HG03565 (cell line): Measurements from ENCODE around the gene NDRG4.
"Not testable (repeated sequence)": the region's sequence is repeated elsewhere in the genome, so short reads cannot be mapped to it uniquely, and the experiment has no call there.

Source experiments
- ATAC-seq: cut with Tn5 transposase; IDR thresholded peaks from one replicate; pipeline ENCODE4 v1.9.1; 2021; ENCODE audit warnings: mild to moderate bottlenecking, moderate library complexity; ENCODE audit not compliant: unreplicated experiment

The NDRG4 gene

DNA sequence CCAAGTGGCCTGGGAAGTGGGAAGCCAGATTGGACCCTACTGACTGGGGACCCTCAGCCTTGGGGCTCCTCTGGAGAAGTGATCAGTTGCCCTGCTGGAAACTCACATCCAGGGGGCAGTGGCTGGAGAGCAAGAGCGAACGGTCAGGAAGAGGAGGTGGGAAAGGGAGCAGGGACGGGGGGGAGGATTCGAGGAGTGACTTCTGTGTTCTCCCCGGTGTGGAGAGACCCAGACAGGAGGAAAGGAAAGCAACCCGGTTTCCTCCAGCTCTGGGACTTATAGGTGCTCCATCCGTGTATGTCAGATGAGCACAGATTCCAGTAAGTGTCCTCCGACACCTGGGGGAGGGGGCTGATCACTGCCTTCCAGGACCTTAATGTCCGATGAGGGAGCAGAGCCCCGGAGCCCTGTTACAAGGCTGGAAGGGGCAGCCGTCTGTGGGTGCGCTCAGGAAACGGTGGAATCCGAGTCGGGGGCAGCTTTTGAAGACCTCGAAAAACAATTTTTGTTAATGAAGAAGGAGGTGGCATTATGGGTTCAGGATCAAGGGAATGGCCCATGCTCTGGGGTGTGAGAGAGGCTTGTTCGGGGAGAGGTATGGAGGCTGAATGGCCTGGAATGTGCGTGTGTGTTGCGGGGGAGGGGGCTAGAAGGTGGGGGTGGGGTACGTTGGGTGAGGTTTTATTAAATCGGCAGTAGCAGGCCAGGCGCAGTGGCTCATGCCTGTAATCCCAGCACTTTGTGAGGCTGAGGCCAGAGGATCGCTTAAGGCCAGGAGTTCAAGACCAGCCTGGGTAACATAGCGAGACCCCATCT, 34.8 kb upstream of the NDRG4 start:
- ATAC-seq, result no peak

DNA sequence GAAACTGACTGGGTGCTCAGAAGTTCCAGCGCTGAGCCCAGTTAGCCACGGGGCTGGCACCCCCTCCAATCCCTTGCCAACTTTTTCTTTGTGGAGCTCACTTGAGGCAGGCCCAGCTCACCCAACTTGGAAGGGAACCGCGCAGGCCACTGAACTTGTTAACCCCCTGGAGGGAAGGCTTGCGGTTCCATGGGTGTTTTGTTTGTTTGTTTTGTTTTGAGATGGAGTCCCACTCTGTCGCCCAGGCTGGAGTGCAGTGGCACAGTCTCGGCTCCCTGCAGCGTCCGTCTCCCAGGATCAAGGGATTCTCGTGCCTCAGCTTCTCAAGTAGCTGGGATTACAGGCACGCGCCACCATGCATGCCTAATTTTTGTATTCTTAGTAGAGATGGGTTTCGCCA, 34.1 kb upstream of the NDRG4 start:
- no peak for ATAC-seq

DNA sequence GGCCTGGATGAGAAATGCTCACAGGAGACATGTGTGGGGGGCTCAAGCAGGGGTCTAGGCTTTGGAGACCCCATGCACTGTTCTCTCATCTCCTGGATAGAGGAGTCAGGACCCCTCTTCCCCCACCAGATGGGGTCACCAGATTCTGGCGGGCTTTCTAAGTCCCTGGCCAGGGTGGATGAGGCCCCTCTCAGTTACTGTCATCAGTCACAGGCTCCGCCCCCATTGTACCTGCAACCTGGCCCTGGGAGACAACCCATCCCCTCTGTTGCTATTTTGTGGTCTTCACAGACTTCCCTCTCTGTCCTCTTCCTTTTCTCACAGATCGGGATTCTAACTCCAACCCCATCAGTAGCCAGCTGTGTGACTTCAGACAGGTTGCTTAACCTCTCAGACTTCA, 33.5 kb upstream of the NDRG4 start:
- no peak for ATAC-seq

DNA sequence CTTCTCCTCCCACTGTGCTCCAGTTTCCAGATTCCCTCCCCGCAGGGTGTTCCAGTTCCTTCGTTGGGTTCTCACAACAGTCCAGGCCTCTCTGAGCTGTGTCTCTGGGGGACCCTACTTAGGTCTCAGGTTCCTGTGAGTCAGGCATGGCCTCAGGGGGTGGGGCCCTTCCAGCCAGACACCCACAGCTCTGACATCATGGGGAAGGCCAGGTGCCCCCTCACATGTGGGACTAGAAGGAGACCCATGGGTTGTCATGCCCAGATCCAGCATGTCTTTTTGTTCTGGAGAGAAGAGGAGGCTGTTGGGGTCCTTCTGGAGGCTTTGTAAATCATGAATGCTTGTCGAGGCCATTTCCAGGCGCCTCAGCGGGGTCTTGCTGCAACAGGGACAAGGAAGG, 32.0 kb upstream of the NDRG4 start:
- no peak for ATAC-seq

DNA sequence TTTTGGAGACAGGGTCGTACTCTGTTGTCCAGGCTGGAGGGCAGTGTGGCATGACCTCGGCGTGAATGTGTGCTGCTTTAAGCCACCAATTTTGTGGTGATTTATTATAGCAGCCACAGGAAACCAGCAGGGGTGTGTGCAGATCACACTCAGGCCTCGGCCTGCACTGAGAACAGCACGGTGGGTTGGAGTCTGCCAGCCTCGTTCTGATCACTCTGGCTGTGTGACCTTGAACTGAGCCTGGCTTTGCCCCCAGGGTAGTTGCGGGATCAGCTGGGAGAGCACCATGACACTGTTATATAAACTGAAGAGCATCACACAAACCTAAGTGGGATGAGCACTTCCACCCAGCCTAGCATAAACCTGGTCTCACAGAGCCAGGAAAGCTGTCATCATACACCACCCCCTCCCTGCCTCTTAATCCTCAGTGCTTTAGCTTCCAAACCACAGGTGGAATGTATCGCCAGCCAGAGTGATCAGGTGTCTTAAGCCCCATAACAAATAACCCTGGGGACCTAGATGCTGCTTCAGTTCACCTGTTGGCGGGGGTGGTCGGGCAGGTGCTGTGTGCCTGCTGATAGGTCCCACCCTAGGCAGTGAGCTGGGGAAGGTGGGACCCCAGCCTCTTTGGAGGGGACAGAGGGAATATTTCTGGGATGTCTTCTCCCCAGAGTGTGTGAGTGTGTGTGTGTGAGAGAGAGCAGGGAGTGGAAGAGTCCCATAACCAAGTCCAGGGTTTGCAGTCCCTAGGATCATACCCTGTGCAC, 28.6 kb upstream of the NDRG4 start:
- ATAC-seq, result no peak

DNA sequence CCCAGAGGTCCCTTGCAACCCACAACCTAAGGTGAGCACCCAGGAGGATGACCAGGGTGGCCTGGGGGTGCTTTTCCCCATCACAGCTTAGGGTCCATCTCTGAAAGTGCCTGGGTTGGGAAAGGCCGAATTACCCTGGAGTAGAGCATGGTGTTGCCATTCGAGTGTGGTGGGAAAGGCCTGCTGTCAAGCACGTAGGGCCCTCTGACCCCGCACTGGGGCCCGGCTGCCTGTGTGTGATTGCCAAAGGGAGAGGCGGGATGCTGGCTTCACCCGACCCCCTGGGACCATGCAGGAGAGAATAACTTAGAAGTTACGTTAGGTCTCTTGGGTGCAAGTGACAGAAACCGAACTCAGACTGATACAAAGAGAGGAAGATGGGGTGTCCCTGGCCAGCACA, 27.7 kb upstream of the NDRG4 start:
- no peak for ATAC-seq

DNA sequence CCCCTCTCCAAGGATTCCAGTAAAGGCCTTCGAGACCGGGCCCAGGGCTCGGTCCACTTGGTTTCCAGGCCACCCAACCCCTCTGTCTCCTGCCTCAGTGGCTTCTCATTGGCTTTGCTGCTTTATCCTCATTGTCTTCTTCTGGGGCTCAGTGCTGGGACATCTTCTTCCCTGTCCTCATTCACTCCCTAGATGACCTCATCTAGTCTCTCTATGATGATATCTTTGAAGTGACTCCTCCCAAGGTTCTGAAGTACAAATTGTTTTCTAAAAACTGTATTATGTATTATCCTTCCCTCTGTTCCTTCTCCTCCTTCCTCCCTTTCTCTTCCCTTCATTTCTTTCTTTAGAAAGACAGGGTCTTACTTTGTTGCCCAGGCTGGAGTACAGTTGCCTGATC, 27.1 kb upstream of the NDRG4 start:
- ATAC-seq, result no peak

DNA sequence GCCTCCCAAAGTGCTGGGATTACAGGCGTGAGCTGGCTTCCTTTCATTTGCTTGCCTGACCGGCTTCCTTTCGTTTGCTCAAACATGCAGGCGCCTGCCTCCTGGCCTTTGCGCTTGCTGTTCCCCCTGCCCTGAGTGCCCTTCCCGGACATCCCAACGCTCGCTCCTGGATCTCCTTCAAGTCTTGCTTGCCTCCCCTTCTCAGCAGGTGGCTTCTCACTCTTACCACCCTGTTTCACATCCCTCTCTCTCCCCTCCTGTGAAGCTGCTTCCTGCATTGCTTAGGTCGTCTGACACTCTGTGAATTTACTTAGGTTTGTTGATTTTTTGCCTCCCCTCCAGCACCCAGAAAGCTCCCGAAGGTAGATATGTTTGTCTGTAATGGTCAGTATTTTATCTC, 25.6 kb upstream of the NDRG4 start:
- no peak for ATAC-seq

DNA sequence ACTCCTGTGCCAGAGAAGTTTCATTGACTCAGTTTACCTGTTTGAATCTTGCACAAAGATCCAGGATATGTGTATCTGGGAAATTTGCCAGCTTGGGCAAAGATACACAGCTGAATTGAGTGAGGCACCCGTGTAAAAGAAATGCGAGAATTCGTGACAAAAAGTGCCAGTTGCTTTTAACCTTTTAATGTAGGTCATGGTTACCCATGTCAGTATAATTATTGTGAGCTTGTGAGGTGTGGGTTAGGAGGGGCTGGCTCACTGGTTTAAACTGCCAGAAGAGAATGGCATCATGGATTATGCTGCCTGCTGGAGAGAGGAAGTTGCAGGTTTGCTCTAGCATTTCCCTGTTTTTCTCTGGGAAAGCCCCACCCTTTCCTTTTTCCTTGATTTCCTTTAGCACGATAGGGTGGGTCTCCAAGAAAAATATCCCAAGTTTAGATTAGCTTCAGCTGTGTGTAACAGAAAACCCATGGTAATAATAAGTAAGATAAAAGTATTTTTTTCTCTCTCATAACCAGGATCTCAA, 24.8 kb upstream of the NDRG4 start:
- ATAC-seq, result no peak

DNA sequence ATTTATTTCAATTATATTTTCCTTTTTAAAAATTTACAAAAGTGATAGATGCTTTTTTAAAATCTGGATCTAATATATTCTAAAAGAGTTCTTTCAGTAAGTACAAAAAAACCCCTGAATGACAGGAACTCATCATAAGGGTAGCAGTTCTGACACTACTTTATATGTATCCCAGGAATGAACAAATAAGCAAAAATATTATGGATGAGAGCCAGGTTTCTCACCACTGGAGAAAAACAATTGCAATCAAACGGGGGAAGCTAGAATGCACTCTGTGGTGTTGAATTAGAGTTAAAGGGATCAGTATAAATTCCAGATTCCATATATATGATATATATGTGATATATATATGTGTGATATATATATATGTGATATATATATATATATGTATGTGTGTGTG, 23.2 kb upstream of the NDRG4 start:
- no peak for ATAC-seq

DNA sequence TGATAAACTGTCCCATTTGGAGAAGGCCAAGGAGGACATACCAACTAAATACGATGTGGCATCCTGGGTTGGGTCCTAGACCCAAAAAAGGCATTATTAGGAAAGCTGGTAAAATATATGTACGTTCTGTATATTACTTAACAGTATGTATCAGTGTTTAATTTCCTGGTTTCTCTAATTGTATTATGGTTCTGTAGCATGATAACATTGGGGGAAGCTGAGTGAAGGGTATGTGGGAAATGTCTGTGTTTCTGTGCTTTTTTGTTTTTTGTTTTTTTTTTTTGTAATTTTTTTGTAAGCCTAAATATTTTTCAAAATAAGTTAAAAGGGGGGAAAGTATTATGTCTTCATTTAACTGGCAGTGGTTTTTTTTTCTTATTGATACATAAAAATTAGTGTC, 21.5 kb upstream of the NDRG4 start:
- ATAC-seq, result no peak

DNA sequence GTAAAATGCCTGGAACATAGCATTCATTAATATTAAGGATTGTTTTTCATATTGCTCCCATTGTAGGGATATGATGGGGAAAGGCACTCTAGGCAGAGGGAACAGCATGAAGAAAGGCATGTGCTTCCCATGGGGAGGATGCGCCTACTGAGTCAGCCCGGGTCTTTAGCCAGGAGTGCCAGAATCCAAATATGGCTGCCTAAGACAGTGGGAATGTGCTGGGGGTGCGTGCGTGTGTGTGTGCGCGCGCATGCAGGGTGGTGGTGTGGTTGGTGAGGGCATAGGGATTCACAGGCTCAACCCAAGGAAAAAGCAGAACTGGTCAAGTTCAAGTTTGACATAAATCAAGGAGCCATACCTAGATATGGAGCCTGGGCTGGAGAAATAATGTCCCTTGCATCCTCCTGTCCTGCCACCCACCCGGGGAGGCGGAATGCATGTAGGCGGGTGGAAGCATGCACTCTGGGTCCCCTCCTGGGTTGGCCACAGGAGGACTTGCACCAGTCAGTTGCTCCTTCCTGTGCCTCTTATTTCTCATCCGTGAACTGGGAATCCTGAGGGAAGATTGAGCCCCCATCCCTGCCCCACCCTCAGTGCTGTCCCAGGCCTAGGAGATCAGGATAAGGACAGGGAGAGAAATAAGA, 18.6 kb upstream of the NDRG4 start:
- ATAC-seq, result no peak

DNA sequence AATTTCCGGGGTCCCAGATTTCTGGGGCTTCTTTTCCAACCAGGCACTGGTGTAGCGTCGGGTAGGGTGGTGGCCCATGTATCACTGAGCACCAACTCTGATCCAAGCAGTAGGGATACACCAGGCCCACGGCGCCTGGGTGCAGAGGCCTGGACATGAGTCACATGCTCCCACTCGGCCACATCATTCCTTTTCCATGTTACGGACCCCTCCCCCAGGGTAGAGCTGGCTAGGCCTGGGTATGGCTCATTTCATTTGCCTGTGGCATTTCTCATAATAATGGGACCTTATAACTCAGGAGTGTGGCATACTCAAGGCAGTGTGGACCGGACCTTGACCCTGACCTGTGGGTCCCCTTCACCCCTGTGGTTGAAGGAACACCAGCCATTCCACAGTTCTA, 18.0 kb upstream of the NDRG4 start:
- no peak for ATAC-seq

DNA sequence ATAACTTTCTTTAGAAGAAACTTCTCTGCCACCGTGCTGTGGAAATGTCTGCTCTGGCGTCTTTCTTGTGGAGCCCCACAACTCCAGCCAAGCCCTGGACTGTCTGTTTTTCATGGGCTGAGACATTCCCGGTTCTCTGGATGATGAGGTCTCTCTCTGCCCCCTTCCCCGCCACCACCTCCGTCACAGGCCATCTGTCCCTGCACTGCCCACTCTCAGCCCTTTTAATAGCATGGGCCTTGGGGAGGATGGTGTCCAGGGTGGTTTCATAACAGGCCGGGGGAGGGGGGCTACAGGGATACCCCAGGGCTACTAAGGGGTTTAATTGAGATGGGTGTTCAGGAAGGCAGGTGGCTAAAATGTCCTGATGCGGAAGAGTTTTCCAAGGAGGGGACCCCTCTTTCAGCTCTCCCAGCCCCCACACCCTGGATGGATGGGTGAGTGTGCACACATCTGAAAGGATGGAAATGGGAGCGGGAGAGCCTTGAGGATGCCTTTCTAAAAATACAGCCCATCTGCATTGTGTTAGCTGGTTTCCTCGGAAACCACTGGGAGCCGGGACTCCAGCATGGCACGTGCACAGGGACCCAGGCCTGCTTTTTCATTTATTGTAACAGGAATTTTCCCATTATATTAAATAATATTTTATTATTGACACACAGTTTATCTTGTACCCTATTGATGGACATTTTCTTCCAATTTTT, 14.6 kb upstream of the NDRG4 start:
- ATAC-seq, result no peak

DNA sequence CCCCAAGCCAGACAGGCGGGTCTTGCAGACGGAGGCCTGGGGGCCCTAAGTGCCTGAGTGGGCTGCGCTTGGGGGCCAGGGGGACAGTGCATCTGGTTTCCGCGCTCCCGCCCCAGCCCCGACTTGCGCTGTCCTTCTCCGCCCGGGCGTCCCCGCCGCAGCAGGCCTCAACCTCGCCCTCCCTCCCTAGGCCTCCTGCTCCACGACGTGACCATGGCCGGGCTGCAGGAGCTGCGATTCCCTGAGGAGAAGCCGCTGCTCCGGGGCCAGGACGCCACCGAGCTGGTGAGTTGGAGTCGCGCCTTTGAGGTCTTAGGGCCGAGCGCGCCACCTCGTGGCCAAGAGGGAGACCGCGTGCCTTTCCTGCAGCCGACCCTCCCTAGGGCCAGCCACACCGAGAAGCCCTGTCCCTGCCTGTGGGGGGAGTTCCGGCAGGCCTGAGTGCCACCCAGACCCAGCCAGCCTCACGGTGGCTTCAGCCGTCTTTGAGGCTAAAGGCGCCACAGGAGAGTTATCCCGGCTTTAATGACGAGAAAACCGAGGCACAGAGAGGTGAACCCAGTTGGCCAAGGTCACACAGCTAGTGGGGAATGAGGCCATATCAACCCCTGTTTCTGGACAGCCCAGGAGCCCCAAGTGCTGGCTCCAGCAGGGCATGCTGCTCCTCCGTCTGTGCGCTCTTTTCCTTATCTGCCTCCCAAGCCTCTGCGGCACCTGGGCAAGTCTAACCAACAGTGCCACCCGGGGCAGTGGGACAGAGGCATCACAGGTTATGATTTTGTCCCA, 12.2 kb upstream of the NDRG4 start:
- no peak for ATAC-seq

DNA sequence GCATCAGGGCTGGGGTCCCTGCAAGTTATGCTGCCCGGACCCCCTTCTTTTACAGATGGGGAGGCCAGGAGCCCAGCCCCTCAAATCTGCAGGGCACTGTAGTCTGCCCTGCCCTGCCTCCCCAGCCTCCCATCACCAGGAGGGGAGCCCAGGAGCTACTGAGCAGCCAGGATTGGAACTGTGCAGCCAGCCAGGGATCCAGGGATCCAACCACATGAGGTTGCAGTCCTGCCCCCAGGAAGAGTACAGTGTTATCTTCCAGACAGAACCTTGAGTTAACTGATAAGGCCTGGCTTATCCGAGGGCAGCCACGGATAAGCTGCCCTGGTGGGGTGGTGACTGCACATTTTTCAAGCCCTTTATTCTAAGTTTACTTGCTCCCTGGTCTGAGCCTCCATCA, 11.4 kb upstream of the NDRG4 start:
- ATAC-seq, result no peak

DNA sequence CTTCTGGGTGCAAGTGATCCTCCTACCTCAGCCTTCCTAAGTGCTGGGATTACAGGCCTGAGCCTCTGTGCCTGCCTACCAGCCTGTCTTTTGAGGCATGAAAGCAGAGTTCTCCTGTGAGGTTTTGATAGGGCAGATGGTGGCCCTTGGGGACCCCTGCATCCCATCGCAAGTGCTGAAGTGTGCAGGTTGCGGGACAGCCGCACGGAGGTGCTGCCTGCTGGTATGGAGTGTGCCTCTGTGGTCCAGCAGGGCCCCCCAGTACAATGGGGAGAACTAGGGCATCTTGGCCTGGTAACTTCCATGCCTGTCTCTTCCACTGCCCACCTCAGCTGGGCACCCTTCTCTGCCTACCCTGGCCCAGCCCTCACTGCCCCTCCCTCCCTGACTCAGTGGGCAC, 9.9 kb upstream of the NDRG4 start:
- no peak for ATAC-seq

DNA sequence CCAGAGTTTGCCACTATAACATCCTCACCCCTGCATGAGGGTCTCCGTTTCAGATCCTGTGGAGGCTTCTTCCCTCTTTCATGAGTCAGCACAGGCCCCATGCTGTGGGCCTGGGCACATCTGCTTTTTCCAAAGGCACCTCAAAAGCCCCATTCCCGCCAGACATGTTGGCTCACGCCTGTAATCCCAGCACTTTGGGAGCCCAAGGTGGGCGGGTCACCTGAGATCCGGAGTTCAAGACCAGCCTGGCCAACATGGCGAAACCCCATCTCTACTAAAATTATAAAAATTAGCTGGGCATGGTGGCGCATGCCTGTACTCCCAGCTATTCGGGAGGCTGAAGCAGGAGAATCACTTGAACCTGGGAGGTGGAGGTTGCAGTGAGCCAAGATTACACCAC, 9.4 kb upstream of the NDRG4 start:
- ATAC-seq, result not testable (repeated sequence)

DNA sequence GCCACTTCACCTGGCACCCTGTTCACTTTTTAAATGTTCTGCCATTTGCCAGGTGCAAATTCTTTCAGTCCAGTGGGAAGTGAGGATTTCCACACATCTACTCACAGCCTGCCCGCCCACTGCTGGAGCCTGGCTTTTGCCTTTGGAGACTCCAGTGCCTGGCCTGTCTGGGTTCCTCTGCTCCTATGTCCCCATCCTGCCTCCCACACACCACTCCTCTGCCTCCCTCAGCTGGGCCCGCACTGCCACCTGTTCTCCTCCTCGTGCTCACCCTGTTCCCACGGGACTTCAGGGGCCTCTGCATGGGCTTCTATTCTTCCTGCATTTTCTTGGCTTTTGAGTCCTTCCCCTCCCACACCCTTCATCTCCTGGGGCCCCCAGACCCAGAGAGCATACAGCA, 7.9 kb upstream of the NDRG4 start:
- ATAC-seq, result no peak

DNA sequence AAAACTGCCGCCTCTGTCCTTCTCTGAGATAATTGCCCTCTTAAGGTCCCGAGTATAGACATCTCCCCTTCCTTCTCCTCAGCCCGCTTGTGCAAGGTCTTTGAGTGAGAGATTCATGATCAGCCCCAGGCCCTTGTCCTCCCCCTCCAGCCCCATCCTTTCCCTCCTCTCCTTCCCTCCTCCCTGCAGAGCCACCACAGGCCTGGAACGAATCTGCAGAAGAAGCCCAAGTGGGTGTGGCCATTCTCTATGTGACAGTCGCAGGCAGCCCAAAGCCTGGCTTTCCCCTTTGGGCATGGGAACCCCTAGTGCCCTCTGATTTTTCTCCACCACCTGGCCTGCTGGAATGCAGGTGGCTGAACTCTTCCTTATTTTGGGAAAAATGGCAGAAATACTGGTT, 7.2 kb upstream of the NDRG4 start:
- no peak for ATAC-seq
